Stimulated activated CD4-positive, alpha-beta T cell treated with anti-CD3 and anti-CD28 coated beads, Interleukin-2, amount 100 ng/mL, for 4 hours (primary cell): Measurements from ENCODE around the gene CFL1.
"Not testable (repeated sequence)": the region's sequence is repeated elsewhere in the genome, so short reads cannot be mapped to it uniquely, and the experiment has no call there.

ENCODE experiments used
- DNase-seq: peaks from one replicate; pipeline ENCODE4 v3.0.0-alpha.2; 2020; ENCODE audit warnings: low read depth

Gene CFL1

GRCh38 chr11:65832231-65832630, 25.7 kb downstream of the CFL1 start:
- not testable (repeated sequence) for DNase-seq

GRCh38 chr11:65829459-65829858, 28.5 kb downstream of the CFL1 start:
- DNase-seq = no peak

DNA sequence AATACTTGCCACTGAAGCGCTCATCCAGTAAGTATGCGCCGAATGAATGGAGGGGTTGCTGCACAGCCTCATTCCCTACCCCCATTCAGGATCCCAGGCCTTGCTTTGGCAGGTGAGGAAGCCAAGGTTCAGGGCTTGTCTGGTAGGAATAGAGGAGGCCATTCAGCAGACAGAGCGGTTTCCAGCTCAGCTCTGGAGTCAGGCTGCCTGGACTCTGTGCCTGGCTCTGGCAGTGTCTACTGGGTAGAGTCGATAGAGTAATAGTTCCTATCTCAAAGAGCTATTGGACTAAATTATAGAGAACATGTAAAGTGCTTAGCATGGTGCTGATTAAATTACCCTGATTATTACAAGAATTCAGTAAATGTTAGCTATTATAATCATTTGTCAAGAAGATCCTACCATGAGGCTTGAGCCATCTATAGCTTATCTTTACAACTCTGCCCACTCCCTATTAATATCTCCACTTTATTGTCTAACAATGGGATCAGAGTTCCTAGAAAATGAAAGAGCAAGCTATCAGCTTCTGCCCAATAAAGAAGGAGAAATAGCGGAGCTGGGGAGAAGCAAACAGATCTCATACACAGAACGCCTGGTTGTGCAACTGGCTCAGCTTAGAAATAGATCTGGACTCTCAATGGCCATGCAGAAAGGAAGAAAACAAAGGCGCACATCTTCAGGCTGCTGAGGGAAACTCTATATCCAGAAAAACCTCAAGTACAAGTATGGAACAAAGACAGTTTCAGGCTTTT, 30.8 kb downstream of the CFL1 start:
- no peak for DNase-seq

- no peak for DNase-seq
Measured at GRCh38 chr11:65822776-65823528, 35.0 kb downstream of the CFL1 start.

GRCh38 chr11:65821107-65821506, 36.9 kb downstream of the CFL1 start:
- no peak for DNase-seq

GRCh38 chr11:65817835-65818680, 39.9 kb downstream of the CFL1 start:
- DNase-seq = peak; percentile 87

DNA sequence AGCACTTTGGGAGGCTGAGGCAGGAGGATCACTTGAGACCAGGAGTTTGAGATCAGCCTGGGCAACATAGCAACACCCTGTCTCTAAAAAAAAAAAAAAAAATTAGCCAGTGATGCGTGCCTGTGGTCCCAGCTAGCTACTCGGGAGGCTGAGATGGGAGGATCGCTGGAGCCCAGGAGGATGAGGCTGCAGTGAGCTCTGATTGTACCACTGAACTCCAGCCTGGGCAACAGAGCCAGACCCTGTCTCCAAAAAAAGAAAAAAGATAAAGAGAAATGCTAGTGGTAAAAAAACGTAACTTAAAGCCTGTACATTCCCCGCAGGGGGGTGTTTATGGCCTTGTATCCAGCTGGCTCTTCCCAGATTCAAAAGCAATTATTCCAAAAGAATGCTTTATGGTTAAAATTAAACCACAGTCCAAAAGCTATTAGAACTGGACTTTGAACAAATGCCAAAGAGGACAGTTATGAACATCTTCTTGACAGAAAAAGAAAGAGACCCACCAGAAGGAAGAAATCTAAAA, 40.6 kb downstream of the CFL1 start:
- DNase-seq = no peak

- no peak for DNase-seq
Measured at GRCh38 chr11:65816696-65817095, 41.3 kb downstream of the CFL1 start.

GRCh38 chr11:65814986-65815565, 42.9 kb downstream of the CFL1 start:
- no peak for DNase-seq

DNA sequence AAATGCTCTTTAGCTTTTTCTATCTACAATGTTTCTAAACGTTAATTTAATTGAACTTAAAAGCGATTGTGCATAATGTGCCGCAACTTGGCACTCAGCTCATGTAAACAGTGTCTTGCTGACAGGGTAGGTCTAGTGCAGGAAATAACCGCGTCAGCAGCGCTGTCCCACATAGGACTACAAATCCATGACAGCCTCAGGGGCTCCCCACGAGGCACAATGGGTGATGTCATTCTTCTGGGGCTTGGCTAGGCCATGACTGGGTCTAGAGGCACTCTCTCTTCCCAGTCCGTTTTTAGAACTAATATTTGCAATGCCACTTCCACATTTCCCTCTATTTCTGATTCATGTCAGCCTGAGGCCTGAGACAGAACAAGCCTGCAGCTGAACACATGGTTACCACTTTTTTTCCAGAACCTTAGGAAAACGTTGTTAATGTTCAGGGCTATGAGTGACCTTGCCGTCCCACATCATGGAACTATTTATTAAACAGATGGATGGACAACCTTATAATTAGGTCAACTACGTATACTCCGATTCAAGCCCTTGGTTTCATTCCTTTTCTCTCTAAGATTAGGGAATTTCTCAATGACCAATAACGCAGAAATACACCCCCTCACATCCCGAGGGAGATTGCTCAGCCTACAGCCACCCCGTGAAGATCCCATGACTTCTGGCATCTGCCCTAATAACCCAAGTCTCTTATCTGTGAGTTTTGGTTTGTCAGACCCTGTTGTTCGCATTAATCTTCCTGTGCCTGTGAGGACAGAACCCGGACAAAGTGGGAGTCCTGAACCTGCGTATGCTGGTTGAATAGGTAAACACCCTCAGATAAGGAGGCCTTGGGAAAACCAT, 43.6 kb downstream of the CFL1 start:
- no peak for DNase-seq

DNA sequence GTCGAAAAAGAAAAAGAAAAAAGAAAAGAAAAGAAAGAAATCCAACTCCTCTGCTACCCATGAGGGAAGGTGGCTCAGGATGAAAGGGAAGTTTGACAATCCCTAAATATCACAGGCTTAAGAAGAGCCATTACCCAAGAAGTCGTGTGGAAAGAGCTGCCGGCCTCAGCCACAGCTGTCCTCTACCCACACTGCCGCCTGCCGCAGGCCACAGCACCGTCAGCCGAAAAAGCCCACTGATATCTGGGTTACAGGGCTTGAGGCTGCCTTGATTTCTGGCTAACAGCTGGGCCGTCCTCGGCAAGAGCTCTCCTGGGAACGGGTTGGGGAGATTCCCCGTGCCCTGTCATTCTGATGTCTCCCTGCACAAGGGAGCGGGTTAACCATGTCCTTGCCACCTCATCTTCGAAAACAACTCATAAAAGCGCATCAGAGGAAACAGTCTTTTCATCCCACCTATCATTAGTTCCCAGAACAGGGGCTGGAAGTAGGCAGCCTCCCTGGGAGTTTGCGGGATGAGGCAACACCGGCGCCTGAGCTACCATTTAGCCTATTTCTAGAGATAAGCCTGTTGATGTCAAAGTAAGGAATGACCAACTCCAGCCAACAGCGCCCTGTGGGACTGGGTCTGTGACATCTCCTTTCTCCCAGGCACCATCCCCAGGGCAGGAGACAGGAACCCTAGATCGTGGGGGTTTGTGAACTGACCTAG, 46.1 kb downstream of the CFL1 start:
- DNase-seq = no peak

DNA sequence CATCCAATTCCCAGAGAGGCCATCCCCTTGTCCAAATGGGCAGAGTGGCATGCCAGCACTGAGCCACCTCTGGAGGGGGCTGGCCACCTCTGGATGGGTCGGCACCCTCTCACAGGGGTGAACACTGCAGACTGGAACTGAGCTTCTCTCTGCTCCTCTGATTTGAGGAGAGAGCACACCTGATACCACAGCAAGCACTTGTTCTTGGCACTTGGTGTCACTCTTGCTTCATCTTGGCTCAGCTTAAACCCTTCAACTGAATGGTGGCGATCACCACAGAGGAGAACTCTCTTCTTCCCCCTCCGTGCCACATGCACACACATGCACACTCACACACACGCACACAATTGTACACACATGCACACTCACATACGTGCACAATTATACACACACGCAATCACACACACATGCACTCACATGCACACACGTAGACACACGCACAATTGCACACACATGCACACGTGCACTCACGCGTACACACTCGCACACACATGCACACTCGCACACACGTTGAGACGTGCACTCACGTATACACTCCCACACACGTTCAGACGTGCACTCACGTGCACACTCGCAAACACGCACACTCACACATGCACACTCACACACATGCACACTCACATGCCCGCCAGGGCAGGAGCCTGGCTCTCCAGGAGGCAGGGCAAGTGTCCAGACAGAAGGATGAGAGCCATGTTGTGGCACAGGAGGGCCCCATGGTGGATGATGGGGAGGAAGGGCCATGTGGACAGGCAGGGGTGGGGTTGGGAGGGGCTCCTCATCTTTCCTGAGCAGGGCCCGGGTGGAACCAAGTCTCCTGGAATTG, 47.7 kb downstream of the CFL1 start:
- no peak for DNase-seq

- DNase-seq = no peak
Measured at GRCh38 chr11:65809496-65809895, 48.5 kb downstream of the CFL1 start.

- no peak for DNase-seq
Measured at GRCh38 chr11:65808744-65809341, 49.1 kb downstream of the CFL1 start.

- DNase-seq = no peak
Measured at GRCh38 chr11:65806979-65807378, 51.0 kb downstream of the CFL1 start.
